Measurements from ENCODE around the gene BUD31. TPM values are rescaled to one million over a fixed set of nuclear protein-coding genes. Genes with fewer than 3 reads are reported as not detected.
A peak's percentile ranks its signal among the peaks of the same experiment; 100 is the strongest.

The BUD31 gene
- total and polyA plus RNA-seq, 9 of the 15 experiments (the other 6 are each of a cell fraction or from before 2014, with no cell fraction given): 105 to 342 (median 247) TPM

DNA sequence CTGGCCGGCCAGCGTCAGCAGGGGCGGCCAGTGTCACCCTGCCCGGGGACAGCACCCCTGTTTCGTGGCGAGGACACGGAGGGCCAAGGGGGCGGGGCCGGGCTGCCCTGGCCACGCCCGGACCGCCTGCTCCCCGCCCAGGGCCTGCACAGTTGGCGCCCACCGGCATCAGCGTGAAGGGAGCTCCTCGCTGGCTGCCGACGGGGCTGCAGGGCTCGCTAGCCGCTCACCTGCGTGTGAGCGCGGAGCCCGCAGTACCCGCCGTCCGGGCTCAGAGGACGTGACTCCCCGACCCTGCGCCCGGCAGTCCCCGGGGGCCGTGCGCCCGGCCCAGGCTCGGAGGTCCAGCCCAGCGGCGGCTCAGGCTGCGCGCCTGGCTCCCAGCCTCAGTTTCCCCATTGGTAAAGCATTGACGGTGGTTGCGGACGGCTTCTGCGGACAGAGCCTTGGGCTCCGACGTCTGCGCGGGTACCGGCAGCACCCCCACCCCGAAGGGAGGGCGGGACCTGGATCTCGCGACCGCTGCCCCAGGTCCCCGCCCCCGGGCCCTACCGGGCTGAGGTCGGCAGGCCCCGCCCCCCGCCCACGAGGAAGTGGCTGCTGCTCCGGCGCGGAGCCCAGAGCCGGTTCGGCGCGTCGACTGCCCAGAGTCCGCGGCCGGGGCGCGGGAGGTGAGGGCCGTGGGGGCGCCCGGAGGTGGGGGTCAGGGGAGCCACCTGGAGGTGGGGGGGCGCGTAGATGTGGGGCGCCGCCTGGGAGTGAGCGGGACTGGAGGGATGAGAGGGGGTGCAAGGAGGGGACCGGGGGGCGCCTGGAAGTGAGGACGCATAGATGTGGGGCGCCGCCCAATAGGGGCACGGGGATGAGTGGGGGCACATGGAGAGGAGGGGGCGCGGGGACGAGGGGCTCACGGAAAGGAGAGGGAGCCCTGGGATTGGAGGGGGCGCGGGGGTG is 34.4 kb upstream of the BUD31 start, which contains the start of gene ARPC1B (continued):
- TF ChIP-seq, protein P1, sequence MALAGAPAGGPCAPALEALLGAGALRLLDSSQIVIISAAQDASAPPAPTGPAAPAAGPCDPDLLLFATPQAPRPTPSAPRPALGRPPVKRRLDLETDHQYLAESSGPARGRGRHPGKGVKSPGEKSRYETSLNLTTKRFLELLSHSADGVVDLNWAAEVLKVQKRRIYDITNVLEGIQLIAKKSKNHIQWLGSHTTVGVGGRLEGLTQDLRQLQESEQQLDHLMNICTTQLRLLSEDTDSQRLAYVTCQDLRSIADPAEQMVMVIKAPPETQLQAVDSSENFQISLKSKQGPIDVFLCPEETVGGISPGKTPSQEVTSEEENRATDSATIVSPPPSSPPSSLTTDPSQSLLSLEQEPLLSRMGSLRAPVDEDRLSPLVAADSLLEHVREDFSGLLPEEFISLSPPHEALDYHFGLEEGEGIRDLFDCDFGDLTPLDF (CRISPR knock-in tag; IDR thresholded peaks at IDR 0.05): peak; percentile 86
- TF ChIP-seq MBD2 (IDR thresholded peaks at IDR 0.05; ENCODE audit: borderline replicate concordance, low read depth) (0 out of 2 replicates have a peak, but pooled peaks have one; percentile 62), PML (IDR thresholded peaks at IDR 0.05; ENCODE audit: low read length) (peak; percentile 61; the same call in 1 of the 2 replicates), HDAC1 (IDR thresholded peaks at IDR 0.05) (0 out of 4 replicates have a peak, but pooled peaks have one; percentile 32 to 41), ZKSCAN1 (IDR thresholded peaks at IDR 0.05; ENCODE audit: low read depth, low read length) (peak; percentile 15; the same call in 1 of the 2 replicates)

DNA sequence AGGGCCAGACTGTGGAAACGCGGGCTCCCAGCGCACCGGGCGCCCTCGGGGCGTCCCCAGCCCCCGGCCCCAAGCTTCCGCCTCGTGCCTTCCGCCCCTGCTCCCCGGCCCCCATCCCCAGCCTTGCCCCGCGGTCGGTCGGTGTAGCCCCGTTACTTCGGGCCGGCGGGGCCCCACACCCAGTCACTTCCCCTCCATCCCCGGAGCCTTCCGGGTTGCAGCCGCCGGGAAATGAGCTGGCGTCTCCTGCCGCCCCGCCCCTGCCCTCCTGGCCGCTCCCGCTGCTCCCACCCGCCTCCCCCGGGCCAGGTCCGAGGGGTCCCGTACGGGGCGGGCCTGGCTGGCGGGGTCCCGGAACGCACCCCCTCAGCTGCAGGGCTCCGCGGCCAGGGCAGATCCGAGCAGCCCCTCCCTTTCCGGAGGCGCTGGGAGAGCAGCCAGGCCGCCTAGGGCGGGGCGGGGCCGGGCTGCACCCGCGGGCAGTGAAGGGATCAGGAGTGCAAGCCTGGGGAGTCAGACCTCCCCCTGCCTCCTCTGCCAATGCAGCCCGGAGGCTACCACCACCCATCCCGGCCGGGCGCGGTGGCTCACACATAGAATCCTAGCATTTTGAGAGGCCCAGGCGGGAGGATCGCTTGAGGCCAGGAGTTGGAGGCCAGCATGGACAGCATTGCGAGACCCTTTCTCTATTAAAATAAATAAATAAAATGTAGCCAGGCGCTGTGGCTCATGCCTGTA is 33.5 kb upstream of the BUD31 start:
- Histone ChIP-seq H3K27me3 (ENCODE audit: control insufficient read depth in 2 of 2, insufficient read depth in 2 of 2, low read length in 2 of 2) (no peaks in the 10 kb centered on the region), H3K27ac (ENCODE audit: extremely low read depth, low read depth, low read length) (peak overlapping the region; percentile 74; the same call in 2 of the 3 replicates), H3K36me3 (ENCODE audit: control insufficient read depth, insufficient read depth, low read length) (peaks cover 33% of the 10 kb centered on the region), H3K9me1 (ENCODE audit: control insufficient read depth, insufficient read depth, low read length) (no peaks in the 10 kb centered on the region), H3K4me1 (replicated peaks in 1 of 2; ENCODE audit: control insufficient read depth in 2 of 2, insufficient read depth in 2 of 2, low read length in 2 of 2) (peaks cover 24 to 60% of the 10 kb centered on the region in 2 experiments), H3K9ac (ENCODE audit: insufficient read depth in 1 of 2, low read depth in 2 of 2, low read length in 2 of 2) (peak overlapping the region; percentile 79 to 83), H2AFZ (ENCODE audit: low read depth, low read length) (peak overlapping the region; percentile 54; the same call in 1 of the 2 replicates), H4K20me1 (replicated peaks; ENCODE audit: control insufficient read depth, insufficient read depth, low read length) (peaks cover 7% of the 10 kb centered on the region; the same call in 1 of the 2 replicates), H3K4me2 (ENCODE audit: insufficient read depth, low read length) (peak overlapping the region; percentile 81), H3K79me2 (ENCODE audit: control insufficient read depth, insufficient read depth, low read length) (peaks cover 48% of the 10 kb centered on the region), H3K4me3 (peak overlapping the region; percentile 94), H3K9me3 (replicated peaks; ENCODE audit: control insufficient read depth, insufficient read depth, low read depth, low read length) (no peaks in the 10 kb centered on the region)
- BruUV-seq (replicated peaks): no TSS peak
- intact Hi-C loops (cut with micrococcal nuclease): loop anchor here (2.0 kb wide), 1 partner anchor 34 kb away; the partner anchor contains the start of genes BUD31 and PDAP1
- FAIRE-seq (peak; percentile 19), DNase-seq (ENCODE audit: extremely low read depth in 1 of 4, low spot score in 3 of 4) (peak; percentile 81 to 91 (median 84)), ATAC-seq (peak; percentile 86)
- 4% methylated on average over 27 of the region's 58 CpGs for WGBS (ENCODE audit: insufficient coverage, low coverage, missing lambda C conversion rate)
- ChIA-PET CTCF (ENCODE audit: low intra/inter-chr PET ratio) (no interaction called here), POLR2A (interaction anchor here (0.6 to 1.5 kb wide), 4 partner anchors 8 to 1134 kb away, joined by 3 to 6 read pairs (median 4); no protein-coding TSS in a partner anchor)
- in situ Hi-C loops (cut with MboI): no loop called here
- no peak for TF ChIP-seq PHF21A (IDR thresholded peaks at IDR 0.05; ENCODE audit: borderline replicate concordance, low read depth)
